K562 (cell line): ENCODE measurements around the gene DTNB. TPM values are rescaled to one million over a fixed set of nuclear protein-coding genes. Genes with fewer than 3 reads are reported as not detected.

ENCODE experiments used
- ATAC-seq: fragments of 200-7000 bp; cut with Tn5 transposase; 3 replicates; pipeline ENCODE4 v1.9.1; 2020; ENCODE audit warnings: moderate library complexity
- BruUV-seq: library from RNA; stranded (reverse); fragments of 400-500 nt; replicated peaks from 2 replicates; lab custom pipeline; 2021; lab: Mats Ljungman, UMichigan
- CTCF ChIA-PET: fragments of 300-600 bp; formaldehyde crosslinking; extraction: SDS; loops from one replicate; lab custom pipeline; 2021; ENCODE audit warnings: low intra/inter-chr PET ratio; lab: Yijun Ruan, JAX
- POLR2A ChIA-PET: fragments of 300-600, 350-650 bp; sonication (Branson Sonifier 250); formaldehyde crosslinking; extraction: SDS; loops from one replicate; lab custom pipeline; 2021; ENCODE audit warnings: antibody characterized with exemption, inconsistent platforms; lab: Yijun Ruan, JAX
- DNase-seq, 4 experiments: peaks; one replicate each; pipeline versions ENCODE4 v3.0.0 to v3.0.0-alpha.2; 2011 to 2018; ENCODE audit warnings: low spot score in 3 of 4, mixed read lengths in 3 of 4; ENCODE audit errors: extremely low read depth in 1 of 4
- FAIRE-seq: peaks from 2 replicates; lab custom pipeline; 2011; peaks lifted over from hg19 to GRCh38; lab: Jason Lieb, UNC
- H2AFZ ChIP-seq: 2 replicates; pipeline ENCODE4 v1.6.0; 2011; ENCODE audit warnings: low read depth, low read length, control low read depth, inconsistent platforms
- H3K27ac ChIP-seq: fragments of 200-600 bp; 3 replicates; pipeline ENCODE4 v1.8.0; 2011; ENCODE audit warnings: low read depth, mild to moderate bottlenecking, control low read depth, inconsistent platforms, low read length, moderate library complexity, mixed read lengths; ENCODE audit errors: extremely low read depth
- H3K27me3 ChIP-seq, 2 experiments: fragments of 300-600 bp in 1 of 2; 2 replicates in 1 of 2; 3 replicates in 1 of 2; pipeline versions ENCODE4 v1.6.0 to v1.8.0; 2011; ENCODE audit warnings: inconsistent platforms in 2 of 2, low read length in 2 of 2, mild to moderate bottlenecking in 1 of 2, mixed read lengths in 1 of 2, moderate library complexity in 1 of 2; ENCODE audit not compliant: control insufficient read depth in 2 of 2, insufficient read depth in 2 of 2
- H3K36me3 ChIP-seq: fragments of 300-600 bp; 3 replicates; pipeline ENCODE4 v1.8.0; 2011; ENCODE audit warnings: mild to moderate bottlenecking, low read length, inconsistent platforms; ENCODE audit not compliant: control insufficient read depth, insufficient read depth
- H3K4me1 ChIP-seq, 2 experiments: fragments of 200-600 bp in 1 of 2; replicated peaks in 1 of 2; 2 replicates in 1 of 2; 3 replicates in 1 of 2; pipeline versions ENCODE4 v1.5.1 to v1.8.0; 2011; ENCODE audit warnings: inconsistent platforms in 2 of 2, low read length in 2 of 2, mild to moderate bottlenecking in 1 of 2, mixed read lengths in 1 of 2, moderate library complexity in 1 of 2; ENCODE audit not compliant: control insufficient read depth in 2 of 2, insufficient read depth in 2 of 2
- H3K4me2 ChIP-seq: 2 replicates; pipeline ENCODE4 v1.6.1; 2011; ENCODE audit warnings: low read length, control low read depth, inconsistent platforms, mixed read lengths; ENCODE audit not compliant: insufficient read depth
- H3K4me3 ChIP-seq: fragments of 200-600 bp; sonication (generic), shearing (Covaris generic); 2 replicates; pipeline ENCODE4 v1.5.1; 2016; ENCODE audit warnings: control low read depth, inconsistent platforms
- H3K79me2 ChIP-seq: fragments of 200-600 bp; 3 replicates; pipeline ENCODE4 v1.8.0; 2011; ENCODE audit warnings: low read length, inconsistent platforms; ENCODE audit not compliant: control insufficient read depth, insufficient read depth
- H3K9ac ChIP-seq, 2 experiments: 2 replicates each; pipeline versions ENCODE4 v1.6.0 to v1.6.1; 2011; ENCODE audit warnings: low read depth in 2 of 2, low read length in 2 of 2, control low read depth in 1 of 2, inconsistent platforms in 1 of 2, mild to moderate bottlenecking in 1 of 2, mixed read lengths in 1 of 2; ENCODE audit not compliant: insufficient read depth in 1 of 2
- H3K9me1 ChIP-seq: one replicate; pipeline ENCODE4 v1.6.0; 2011; ENCODE audit warnings: inconsistent platforms, mild to moderate bottlenecking, low read length, moderate library complexity; ENCODE audit not compliant: control insufficient read depth, insufficient read depth
- H3K9me3 ChIP-seq: replicated peaks from 2 replicates; pipeline ENCODE4 v1.5.1; 2011; ENCODE audit warnings: low read depth, low read length, inconsistent platforms; ENCODE audit not compliant: control insufficient read depth, insufficient read depth
- H4K20me1 ChIP-seq: replicated peaks from 2 replicates; pipeline ENCODE4 v1.6.1; 2011; ENCODE audit warnings: low read length, inconsistent platforms, mixed read lengths; ENCODE audit not compliant: control insufficient read depth, insufficient read depth
- BRD9 ChIP-seq: fragments of 450-650 bp; IDR thresholded peaks from 2 replicates; pipeline ENCODE4 v1.6.1; 2018; ENCODE audit warnings: low read depth; ENCODE audit not compliant: partially characterized antibody
- MEIS2 ChIP-seq: fragments of 450-650 bp; IDR thresholded peaks from 2 replicates; pipeline ENCODE4 v1.6.1; 2014; ENCODE audit warnings: mild to moderate bottlenecking; ENCODE audit not compliant: partially characterized antibody
- NR1H2 ChIP-seq: sonication (generic); formaldehyde crosslinking; IDR thresholded peaks from 2 replicates; pipeline ENCODE4 v1.4.0; 2020; ENCODE audit warnings: mild to moderate bottlenecking, missing genetic modification reagents
- NR2C2 ChIP-seq, 2 experiments: fragments of 200-800 bp in 1 of 2; sonication (Bioruptor generic) in 1 of 2; sonication (generic) in 1 of 2; formaldehyde crosslinking in 1 of 2; IDR thresholded peaks; 2 replicates each; pipeline versions ENCODE4 v1.6.1 to v1.8.0; 2016 to 2022; ENCODE audit warnings: mild to moderate bottlenecking in 1 of 2, missing compliant biosample characterization in 1 of 2, missing genetic modification characterization in 1 of 2, missing genetic modification reagents in 1 of 2
- PCBP1 ChIP-seq: fragments of 200-400 bp; formaldehyde crosslinking; IDR thresholded peaks from 2 replicates; pipeline ENCODE4 v1.6.1; 2018; ENCODE audit warnings: mild to moderate bottlenecking, low read depth, low read length; ENCODE audit not compliant: poor library complexity, severe bottlenecking
- POLR2H ChIP-seq: IDR thresholded peaks from 2 replicates; pipeline ENCODE4 v1.6.1; 2016; ENCODE audit warnings: missing genetic modification characterization, low read depth, mild to moderate bottlenecking, control low read depth, missing compliant biosample characterization, moderate library complexity
- PTTG1 ChIP-seq: fragments of 450-650 bp; IDR thresholded peaks from 2 replicates; pipeline ENCODE4 v1.6.1; 2016; ENCODE audit warnings: low read depth, mild to moderate bottlenecking, missing genetic modification characterization, missing compliant biosample characterization
- RNF219 ChIP-seq: fragments of 250-450 bp; sonication (Bioruptor Pico); IDR thresholded peaks from 2 replicates; pipeline ENCODE4 v1.5.0; 2022; ENCODE audit warnings: mild to moderate bottlenecking
- RUNX1 ChIP-seq: sonication (generic); IDR thresholded peaks from 2 replicates; pipeline ENCODE4 v1.6.1; 2016; ENCODE audit warnings: antibody characterized with exemption, low read depth
- SMC3 ChIP-seq: conservative IDR thresholded peaks from 2 replicates; pipeline ENCODE4 v1.6.1; 2011; ENCODE audit warnings: low read depth, low read length, improper control_type of control experiment; ENCODE audit not compliant: insufficient read depth
- TAF1 ChIP-seq: IDR thresholded peaks from 2 replicates; pipeline ENCODE4 v1.6.1; 2011; ENCODE audit warnings: mild to moderate bottlenecking, low read length, moderate library complexity; ENCODE audit not compliant: insufficient read depth, control insufficient read depth, severe bottlenecking; ENCODE audit errors: extremely low read depth
- ZNF589 ChIP-seq: fragments of 200-800 bp; sonication (Bioruptor generic); IDR thresholded peaks from 2 replicates; pipeline ENCODE4 v1.6.1; 2016; ENCODE audit warnings: low read depth, missing genetic modification characterization, missing compliant biosample characterization
- ZNF785 ChIP-seq: fragments of 250-450 bp; sonication (Bioruptor Pico); IDR thresholded peaks from 2 replicates; pipeline ENCODE4 v1.4.0; 2020; ENCODE audit warnings: mild to moderate bottlenecking
- WGBS: fragments of 100-300 bp; shearing (Covaris generic); methylation state at CpG from one replicate; pipeline ENCODE4 v1.1.6; 2016; ENCODE audit warnings: low coverage, mixed read lengths; ENCODE audit not compliant: insufficient coverage; ENCODE audit errors: missing lambda C conversion rate; 5-methylcytosine and 5-hydroxymethylcytosine counted together
- in situ Hi-C: fragments of 300-500 bp; cut with MboI; formaldehyde crosslinking; loops from 4 replicates; pipeline ENCODE4 v1.15.0; 2018; ENCODE audit warnings: inconsistent platforms, mixed read lengths
- intact Hi-C: fragments of 100-400 bp; cut with micrococcal nuclease; formaldehyde crosslinking; loops from 2 replicates; pipeline ENCODE4 v1.14.2; 2022
- polyA plus RNA-seq, 8 experiments: library from polyadenylated mRNA; depleted of rRNA in 4 of 8; stranded (reverse) in 5 of 8; unstranded in 3 of 8; fragments of >200 nt; fragmentation: Nextera tagmentation in 2 of 8; fragmentation: Illumina TruSeq in 1 of 8; extraction: Ambion mirVana in 2 of 8; extraction: Trizol in 1 of 8; gene quantifications; 2 replicates each; pipeline versions ENCODE4 v1.2.1 to v1.2.3, GENCODE V29; 2011 to 2014; ENCODE audit warnings: inconsistent platforms in 1 of 8, missing spikeins in 1 of 8
- total RNA-seq, 7 experiments: library from RNA; depleted of rRNA in 6 of 7; stranded (reverse); fragments of >200 nt in 6 of 7; fragmentation: Illumina TruSeq in 2 of 7; extraction: Trizol in 2 of 7; gene quantifications; 2 replicates each; pipeline versions ENCODE4 v1.2.1 to v1.2.3, GENCODE V29; 2011 to 2021; ENCODE audit warnings: low replicate concordance in 1 of 7
- TF ChIP-seq, protein P1 (sequence below), 2 experiments: fragments of 450-650 bp; IDR thresholded peaks; 2 replicates each; pipeline ENCODE4 v1.6.1; 2016
- TF ChIP-seq, protein P2 (sequence below): fragments of 250-450 bp; sonication (Bioruptor Pico); IDR thresholded peaks from 2 replicates; pipeline ENCODE4 v1.5.1; 2021; ENCODE audit warnings: mild to moderate bottlenecking

The DTNB gene
- total and polyA plus RNA-seq, 9 of the 15 experiments (the other 6 are each of a cell fraction or from before 2014, with no cell fraction given), result 0.18 to 2.0 (median 0.77) TPM; not detected in 2

GRCh38 chr2:25491966-25492532, 181.3 kb downstream of the DTNB start (continued):
- TF ChIP-seq RNF219 (CRISPR knock-in tag) (no peak), ZNF785 (CRISPR knock-in tag) (no peak), NR1H2 (CRISPR knock-in tag) (no peak), NR2C2 (CRISPR knock-in tag; IDR thresholded peaks at IDR 0.05) (no peak), NR2C2 (tag; IDR thresholded peaks at IDR 0.05) (no peak), POLR2H (no peak)

- intact Hi-C loops, result no loop called here
- no peaks in the 10 kb centered on the region for H3K4me1 ChIP-seq
- no peaks in the 10 kb centered on the region for H3K9me1 ChIP-seq
- H3K79me2 ChIP-seq, result no peaks in the 10 kb centered on the region
- 5% methylated on average over 6 of the region's 6 CpGs for WGBS
- POLR2A ChIA-PET, result no interaction called here
- no peaks in the 10 kb centered on the region for H4K20me1 ChIP-seq
- FAIRE-seq (no peak), DNase-seq (no peak), ATAC-seq (no peak)
- H3K4me2 ChIP-seq, result no peak overlapping the region
- no peak overlapping the region for H3K4me3 ChIP-seq
- H3K9ac ChIP-seq, result no peak overlapping the region
- H3K36me3 ChIP-seq, result no peaks in the 10 kb centered on the region
- BruUV-seq, result no TSS peak
- H3K27ac ChIP-seq, result no peak overlapping the region
- H3K9me3 ChIP-seq, result no peaks in the 10 kb centered on the region
- peaks cover 2 to 9% of the 10 kb centered on the region in 2 experiments; a peak in 3 of 5 replicates for H3K27me3 ChIP-seq
- no peak overlapping the region for H2AFZ ChIP-seq
- in situ Hi-C loops, result no loop called here
- CTCF ChIA-PET, result no interaction called here
- no peak for TF ChIP-seq ZNF589 (CRISPR knock-in tag)
- no peak for TF ChIP-seq RUNX1
- no peak for TF ChIP-seq MEIS2
- TF ChIP-seq PTTG1, result no peak
- TF ChIP-seq, protein P1, sequence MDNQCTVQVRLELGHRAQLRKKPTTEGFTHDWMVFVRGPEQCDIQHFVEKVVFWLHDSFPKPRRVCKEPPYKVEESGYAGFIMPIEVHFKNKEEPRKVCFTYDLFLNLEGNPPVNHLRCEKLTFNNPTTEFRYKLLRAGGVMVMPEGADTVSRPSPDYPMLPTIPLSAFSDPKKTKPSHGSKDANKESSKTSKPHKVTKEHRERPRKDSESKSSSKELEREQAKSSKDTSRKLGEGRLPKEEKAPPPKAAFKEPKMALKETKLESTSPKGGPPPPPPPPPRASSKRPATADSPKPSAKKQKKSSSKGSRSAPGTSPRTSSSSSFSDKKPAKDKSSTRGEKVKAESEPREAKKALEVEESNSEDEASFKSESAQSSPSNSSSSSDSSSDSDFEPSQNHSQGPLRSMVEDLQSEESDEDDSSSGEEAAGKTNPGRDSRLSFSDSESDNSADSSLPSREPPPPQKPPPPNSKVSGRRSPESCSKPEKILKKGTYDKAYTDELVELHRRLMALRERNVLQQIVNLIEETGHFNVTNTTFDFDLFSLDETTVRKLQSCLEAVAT (IDR thresholded peaks at IDR 0.05), result no peak
- TF ChIP-seq BRD9, result no peak
- TF ChIP-seq, protein P2, sequence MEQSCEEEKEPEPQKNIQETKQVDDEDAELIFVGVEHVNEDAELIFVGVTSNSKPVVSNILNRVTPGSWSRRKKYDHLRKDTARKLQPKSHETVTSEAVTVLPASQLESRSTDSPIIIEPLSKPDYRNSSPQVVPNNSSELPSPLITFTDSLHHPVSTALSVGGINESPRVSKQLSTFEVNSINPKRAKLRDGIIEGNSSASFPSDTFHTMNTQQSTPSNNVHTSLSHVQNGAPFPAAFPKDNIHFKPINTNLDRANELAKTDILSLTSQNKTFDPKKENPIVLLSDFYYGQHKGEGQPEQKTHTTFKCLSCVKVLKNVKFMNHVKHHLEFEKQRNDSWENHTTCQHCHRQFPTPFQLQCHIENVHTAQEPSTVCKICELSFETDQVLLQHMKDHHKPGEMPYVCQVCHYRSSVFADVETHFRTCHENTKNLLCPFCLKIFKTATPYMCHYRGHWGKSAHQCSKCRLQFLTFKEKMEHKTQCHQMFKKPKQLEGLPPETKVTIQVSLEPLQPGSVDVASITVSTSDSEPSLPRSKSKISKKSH (CRISPR knock-in tag), result no peak
- TF ChIP-seq SMC3, result no peak
- TF ChIP-seq TAF1, result no peak
- no peak for TF ChIP-seq PCBP1
These were observed 182.2 kb downstream of the DTNB start for GRCh38 chr2:25491003-25491696.
